CD14-positive monocyte (primary cell): Measurements from ENCODE around the gene WDR41. TPM values are rescaled to one million over a fixed set of nuclear protein-coding genes. Genes with fewer than 3 reads are reported as not detected.
"Not testable (repeated sequence)": the region's sequence is repeated elsewhere in the genome, so short reads cannot be mapped to it uniquely, and the experiment has no call there.

Experiments used
- DNase-seq, 3 donors: peaks; one replicate each; pipeline ENCODE4 v3.0.0-alpha.2; 2011 to 2022
- H2AFZ ChIP-seq: 2 replicates; pipeline ENCODE4 v1.6.0; 2012; ENCODE audit warnings: mild to moderate bottlenecking, low read depth, low read length, inconsistent platforms; ENCODE audit not compliant: insufficient read depth, poor library complexity, severe bottlenecking
- H3K27ac ChIP-seq, 2 donors: 1 replicate in 1 of 2; 2 replicates in 1 of 2; pipeline ENCODE4 v1.5.1; 2012 to 2013; ENCODE audit warnings: low read length in 2 of 2, control low read depth in 1 of 2, inconsistent platforms in 1 of 2, low read depth in 1 of 2, mild to moderate bottlenecking in 1 of 2
- H3K27me3 ChIP-seq, 2 donors: one replicate each; pipeline versions ENCODE4 v1.6.0 to v1.6.1; 2011 to 2013; ENCODE audit warnings: low read length in 2 of 2; ENCODE audit not compliant: control insufficient read depth in 2 of 2, insufficient read depth in 2 of 2
- H3K36me3 ChIP-seq, 2 donors: replicated peaks in 1 of 2; 1 replicate in 1 of 2; 2 replicates in 1 of 2; pipeline versions ENCODE4 v1.5.1 to v1.6.1; 2012 to 2013; ENCODE audit warnings: low read length in 2 of 2, control low read depth in 1 of 2, inconsistent platforms in 1 of 2, mild to moderate bottlenecking in 1 of 2; ENCODE audit not compliant: insufficient read depth in 2 of 2, control insufficient read depth in 1 of 2
- H3K4me1 ChIP-seq, 2 donors: 1 replicate in 1 of 2; 2 replicates in 1 of 2; pipeline versions ENCODE4 v1.5.1 to v1.6.1; 2012 to 2013; ENCODE audit warnings: low read length in 2 of 2, control low read depth in 1 of 2, inconsistent platforms in 1 of 2, mild to moderate bottlenecking in 1 of 2, moderate library complexity in 1 of 2; ENCODE audit not compliant: insufficient read depth in 2 of 2, control insufficient read depth in 1 of 2
- H3K4me2 ChIP-seq: replicated peaks from 2 replicates; pipeline ENCODE3; 2012; ENCODE audit warnings: low read length, moderate library complexity, mild to moderate bottlenecking; ENCODE audit not compliant: poor library complexity, severe bottlenecking; ENCODE audit errors: extremely low read depth
- H3K4me3 ChIP-seq, 3 experiments: fragments of 200-600 bp in 1 of 3; sonication (generic) in 1 of 3; replicated peaks in 1 of 3; 1 replicate in 2 of 3; 2 replicates in 1 of 3; pipeline ENCODE4 v1.5.1; 2011 to 2013; ENCODE audit warnings: low read length in 3 of 3, mild to moderate bottlenecking in 3 of 3, control low read depth in 2 of 3, low read depth in 2 of 3, inconsistent platforms in 1 of 3, moderate library complexity in 1 of 3
- H3K79me2 ChIP-seq: 2 replicates; pipeline ENCODE4 v1.6.0; 2012; ENCODE audit warnings: mild to moderate bottlenecking, control low read depth, inconsistent platforms, low read length, moderate library complexity; ENCODE audit not compliant: insufficient read depth
- H3K9ac ChIP-seq: 2 replicates; pipeline ENCODE4 v1.6.0; 2017; ENCODE audit warnings: low read length, mild to moderate bottlenecking; ENCODE audit not compliant: insufficient read depth, poor library complexity, severe bottlenecking
- H3K9me3 ChIP-seq, 2 donors: replicated peaks in 1 of 2; 1 replicate in 1 of 2; 2 replicates in 1 of 2; pipeline versions ENCODE4 v1.5.1 to v1.6.1; 2012 to 2013; ENCODE audit warnings: low read length in 2 of 2, control low read depth in 1 of 2; ENCODE audit not compliant: control insufficient read depth in 1 of 2, insufficient read depth in 1 of 2
- H4K20me1 ChIP-seq: 2 replicates; pipeline ENCODE4 v1.6.0; 2012; ENCODE audit warnings: mild to moderate bottlenecking, low read length, control low read depth, moderate library complexity; ENCODE audit not compliant: insufficient read depth
- H3K27ac Mint-ChIP-seq, 7 donors: one replicate each; pipeline ENCODE4 v1.8.0; 2020; ENCODE audit warnings: mild to moderate bottlenecking in 7 of 7, mixed read lengths in 7 of 7, moderate library complexity in 6 of 7, inconsistent platforms in 2 of 7
- H3K27me3 Mint-ChIP-seq, 3 donors: one replicate each; pipeline ENCODE4 v1.8.0; 2021 to 2022; ENCODE audit warnings: low read depth in 3 of 3, mild to moderate bottlenecking in 3 of 3, mixed read lengths in 3 of 3, moderate library complexity in 3 of 3, inconsistent platforms in 1 of 3
- H3K36me3 Mint-ChIP-seq, 2 donors: one replicate each; pipeline ENCODE4 v1.8.0; 2020; ENCODE audit warnings: mixed read lengths in 2 of 2, inconsistent platforms in 1 of 2, mild to moderate bottlenecking in 1 of 2
- H3K4me1 Mint-ChIP-seq: one replicate; pipeline ENCODE4 v1.8.0; 2020; ENCODE audit warnings: mild to moderate bottlenecking, mixed read lengths
- H3K4me3 Mint-ChIP-seq, 2 donors: one replicate each; pipeline ENCODE4 v1.8.0; 2020; ENCODE audit warnings: mild to moderate bottlenecking in 2 of 2, mixed read lengths in 2 of 2, moderate library complexity in 1 of 2
- H3K9me3 Mint-ChIP-seq, 7 donors: one replicate each; pipeline ENCODE4 v1.8.0; 2020 to 2022; ENCODE audit warnings: mixed read lengths in 7 of 7, mild to moderate bottlenecking in 6 of 7, moderate library complexity in 6 of 7, inconsistent platforms in 2 of 7
- WGBS: methylation state at CpG from one replicate; pipeline ENCODE4 v1.1.5; 2013; ENCODE audit warnings: missing lambda C conversion rate; ENCODE audit not compliant: insufficient coverage; 5-methylcytosine and 5-hydroxymethylcytosine counted together
- intact Hi-C, 2 donors: fragments of 100-400 bp; cut with micrococcal nuclease; formaldehyde crosslinking; loops; one replicate each; pipeline versions ENCODE4 v1.15.0 to v1.15.1; 2023
- polyA plus RNA-seq, 3 donors: library from polyadenylated mRNA; depleted of rRNA in 1 of 3; unstranded in 2 of 3; stranded (reverse) in 1 of 3; fragments of 300-500 nt in 2 of 3; fragments of >200 nt in 1 of 3; fragmentation: Illumina TruSeq in 2 of 3; gene quantifications; 1 replicate in 2 of 3; 2 replicates in 1 of 3; pipeline ENCODE4 v1.2.3, GENCODE V29; 2012 to 2021
- TF ChIP-seq, protein P1 (sequence below): fragments of 200-600 bp; IDR thresholded peaks from one replicate; pipeline ENCODE4 v1.8.0; 2022; ENCODE audit warnings: antibody characterized with exemption, mild to moderate bottlenecking

The WDR41 gene
- polyA plus RNA-seq, 3 donors = 19.6 to 64.0 (median 47.5) TPM

- Mint-ChIP-seq H3K9me3 (peaks cover 2 to 15% (median 6%) of the 10 kb centered on the region in 7 donors), H3K4me3 (no peak overlapping the region), H3K27ac (no peak overlapping the region), H3K36me3 (no peaks in the 10 kb centered on the region), H3K27me3 (peaks cover 0 to 4% (median 1%) of the 10 kb centered on the region in 3 donors), H3K4me1 (no peaks in the 10 kb centered on the region)
- Histone ChIP-seq H3K4me3 (no peak overlapping the region), H3K4me1 (no peaks in the 10 kb centered on the region), H3K79me2 (no peaks in the 10 kb centered on the region), H2AFZ (no peak overlapping the region), H3K4me2 (no peak overlapping the region), H3K9me3 (no peaks in the 10 kb centered on the region), H3K9ac (no peak overlapping the region), H3K27me3 (no peaks in the 10 kb centered on the region), H4K20me1 (no peaks in the 10 kb centered on the region), H3K27ac (no peak overlapping the region), H3K36me3 (no peaks in the 10 kb centered on the region)
- WGBS = 100% methylated on average over 1 of the region's 3 CpGs
- no peak for DNase-seq
- TF ChIP-seq, protein P1, sequence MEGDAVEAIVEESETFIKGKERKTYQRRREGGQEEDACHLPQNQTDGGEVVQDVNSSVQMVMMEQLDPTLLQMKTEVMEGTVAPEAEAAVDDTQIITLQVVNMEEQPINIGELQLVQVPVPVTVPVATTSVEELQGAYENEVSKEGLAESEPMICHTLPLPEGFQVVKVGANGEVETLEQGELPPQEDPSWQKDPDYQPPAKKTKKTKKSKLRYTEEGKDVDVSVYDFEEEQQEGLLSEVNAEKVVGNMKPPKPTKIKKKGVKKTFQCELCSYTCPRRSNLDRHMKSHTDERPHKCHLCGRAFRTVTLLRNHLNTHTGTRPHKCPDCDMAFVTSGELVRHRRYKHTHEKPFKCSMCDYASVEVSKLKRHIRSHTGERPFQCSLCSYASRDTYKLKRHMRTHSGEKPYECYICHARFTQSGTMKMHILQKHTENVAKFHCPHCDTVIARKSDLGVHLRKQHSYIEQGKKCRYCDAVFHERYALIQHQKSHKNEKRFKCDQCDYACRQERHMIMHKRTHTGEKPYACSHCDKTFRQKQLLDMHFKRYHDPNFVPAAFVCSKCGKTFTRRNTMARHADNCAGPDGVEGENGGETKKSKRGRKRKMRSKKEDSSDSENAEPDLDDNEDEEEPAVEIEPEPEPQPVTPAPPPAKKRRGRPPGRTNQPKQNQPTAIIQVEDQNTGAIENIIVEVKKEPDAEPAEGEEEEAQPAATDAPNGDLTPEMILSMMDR = no peak
- intact Hi-C loops = no loop called here
Measured at GRCh38 chr5:77390221-77390620, 101.9 kb downstream of the WDR41 start.

- TF ChIP-seq, protein P1 = no peak
- no peak overlapping the region for H3K27ac Mint-ChIP-seq
- intact Hi-C loops = no loop called here
- Histone ChIP-seq H3K36me3 (no peaks in the 10 kb centered on the region), H3K4me3 (no peak overlapping the region), H4K20me1 (no peaks in the 10 kb centered on the region), H3K27ac (no peak overlapping the region), H3K27me3 (no peaks in the 10 kb centered on the region), H3K79me2 (no peaks in the 10 kb centered on the region), H3K9ac (no peak overlapping the region), H3K9me3 (no peaks in the 10 kb centered on the region), H2AFZ (no peak overlapping the region), H3K4me1 (no peaks in the 10 kb centered on the region), H3K4me2 (no peak overlapping the region)
- no peak overlapping the region for H3K4me3 Mint-ChIP-seq
- peaks cover 2 to 15% (median 6%) of the 10 kb centered on the region in 7 donors for H3K9me3 Mint-ChIP-seq
- H3K36me3 Mint-ChIP-seq = no peaks in the 10 kb centered on the region
- DNase-seq = no peak
- no CpG with 5 or more reads among the region's 2 CpGs for WGBS
- peaks cover 0 to 5% (median 1%) of the 10 kb centered on the region in 3 donors for H3K27me3 Mint-ChIP-seq
- H3K4me1 Mint-ChIP-seq = no peaks in the 10 kb centered on the region
Measured at GRCh38 chr5:77389746-77390145, 102.4 kb downstream of the WDR41 start.

DNA sequence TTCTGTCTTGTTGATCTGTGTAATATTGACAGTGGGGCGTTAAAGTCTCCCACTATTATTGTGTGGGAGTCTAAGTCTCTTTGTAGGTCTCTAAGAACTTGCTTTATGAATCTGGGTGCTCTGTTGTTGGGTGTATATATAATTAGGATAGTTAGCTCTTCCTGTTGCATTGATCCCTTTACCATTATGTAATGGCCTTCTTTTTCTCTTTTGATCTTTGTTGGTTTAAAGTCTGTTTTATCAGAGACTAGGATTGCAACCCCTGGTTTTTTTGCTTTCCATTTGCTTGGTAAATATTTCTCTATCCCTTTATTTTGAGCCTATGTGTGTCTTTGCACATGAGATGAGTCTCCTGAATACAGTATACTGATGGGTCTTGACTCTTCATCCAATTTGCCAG, 105.8 kb downstream of the WDR41 start:
- H3K27me3 Mint-ChIP-seq, H3K27me3 ChIP-seq, H3K79me2 ChIP-seq, H3K9me3 ChIP-seq, H3K27ac Mint-ChIP-seq, intact Hi-C loops, H4K20me1 ChIP-seq, H2AFZ ChIP-seq, H3K4me3 ChIP-seq, H3K36me3 ChIP-seq, H3K36me3 Mint-ChIP-seq, H3K9ac ChIP-seq, H3K27ac ChIP-seq, H3K4me1 Mint-ChIP-seq, H3K4me1 ChIP-seq, DNase-seq, H3K4me2 ChIP-seq, H3K4me3 Mint-ChIP-seq: not testable (repeated sequence)
- WGBS = no CpG with 5 or more reads among the region's 1 CpG
- peaks cover 2 to 17% (median 6%) of the 10 kb centered on the region in 7 donors for H3K9me3 Mint-ChIP-seq
